ENCODE results near the gene ERVK3-1. TPM values are rescaled to one million over a fixed set of nuclear protein-coding genes. Genes with fewer than 3 reads are reported as not detected.

Gene ERVK3-1
- total RNA-seq, 1 donor from 2014 or later = 40.4 TPM

- DNase-seq (ENCODE audit: low read depth) = no peak
- no peak overlapping the region for H3K4me3 ChIP-seq (ENCODE audit: low read depth, low read length)
- TF ChIP-seq, protein P1, sequence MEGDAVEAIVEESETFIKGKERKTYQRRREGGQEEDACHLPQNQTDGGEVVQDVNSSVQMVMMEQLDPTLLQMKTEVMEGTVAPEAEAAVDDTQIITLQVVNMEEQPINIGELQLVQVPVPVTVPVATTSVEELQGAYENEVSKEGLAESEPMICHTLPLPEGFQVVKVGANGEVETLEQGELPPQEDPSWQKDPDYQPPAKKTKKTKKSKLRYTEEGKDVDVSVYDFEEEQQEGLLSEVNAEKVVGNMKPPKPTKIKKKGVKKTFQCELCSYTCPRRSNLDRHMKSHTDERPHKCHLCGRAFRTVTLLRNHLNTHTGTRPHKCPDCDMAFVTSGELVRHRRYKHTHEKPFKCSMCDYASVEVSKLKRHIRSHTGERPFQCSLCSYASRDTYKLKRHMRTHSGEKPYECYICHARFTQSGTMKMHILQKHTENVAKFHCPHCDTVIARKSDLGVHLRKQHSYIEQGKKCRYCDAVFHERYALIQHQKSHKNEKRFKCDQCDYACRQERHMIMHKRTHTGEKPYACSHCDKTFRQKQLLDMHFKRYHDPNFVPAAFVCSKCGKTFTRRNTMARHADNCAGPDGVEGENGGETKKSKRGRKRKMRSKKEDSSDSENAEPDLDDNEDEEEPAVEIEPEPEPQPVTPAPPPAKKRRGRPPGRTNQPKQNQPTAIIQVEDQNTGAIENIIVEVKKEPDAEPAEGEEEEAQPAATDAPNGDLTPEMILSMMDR (conservative IDR thresholded peaks at IDR 0.05; ENCODE audit: low read depth, low read length) = no peak
Measured at GRCh38 chr19:58350871-58351557, 45.8 kb downstream of the ERVK3-1 start.

DNA sequence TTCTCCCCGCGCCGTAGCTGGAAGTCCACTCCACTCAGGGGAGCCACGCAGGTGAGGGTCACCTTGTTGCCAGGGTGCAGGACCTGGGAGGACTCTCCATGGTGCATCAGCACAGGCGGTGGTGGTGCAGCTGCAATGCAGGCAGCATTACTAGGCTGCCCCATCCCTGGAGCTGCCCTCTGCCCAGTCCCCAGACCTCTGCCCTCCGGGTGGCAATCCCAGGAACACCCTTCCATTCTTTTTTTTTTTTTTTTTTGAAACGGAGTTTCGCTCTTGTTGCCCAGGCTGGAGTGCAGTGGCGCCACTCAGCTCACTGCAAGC lies 46.3 kb downstream of the ERVK3-1 start:
- no peak overlapping the region for H3K4me3 ChIP-seq (ENCODE audit: low read depth, low read length)
- no peak for DNase-seq (ENCODE audit: low read depth)
- TF ChIP-seq, protein P1 (conservative IDR thresholded peaks at IDR 0.05; ENCODE audit: low read depth, low read length) = no peak

GRCh38 chr19:58351990-58352755 lies 47.0 kb downstream of the ERVK3-1 start:
- H3K4me3 ChIP-seq (ENCODE audit: low read depth, low read length) = no peak overlapping the region
- TF ChIP-seq, protein P1 (conservative IDR thresholded peaks at IDR 0.05; ENCODE audit: low read depth, low read length) = no peak
- no peak for DNase-seq (ENCODE audit: low read depth)

DNA sequence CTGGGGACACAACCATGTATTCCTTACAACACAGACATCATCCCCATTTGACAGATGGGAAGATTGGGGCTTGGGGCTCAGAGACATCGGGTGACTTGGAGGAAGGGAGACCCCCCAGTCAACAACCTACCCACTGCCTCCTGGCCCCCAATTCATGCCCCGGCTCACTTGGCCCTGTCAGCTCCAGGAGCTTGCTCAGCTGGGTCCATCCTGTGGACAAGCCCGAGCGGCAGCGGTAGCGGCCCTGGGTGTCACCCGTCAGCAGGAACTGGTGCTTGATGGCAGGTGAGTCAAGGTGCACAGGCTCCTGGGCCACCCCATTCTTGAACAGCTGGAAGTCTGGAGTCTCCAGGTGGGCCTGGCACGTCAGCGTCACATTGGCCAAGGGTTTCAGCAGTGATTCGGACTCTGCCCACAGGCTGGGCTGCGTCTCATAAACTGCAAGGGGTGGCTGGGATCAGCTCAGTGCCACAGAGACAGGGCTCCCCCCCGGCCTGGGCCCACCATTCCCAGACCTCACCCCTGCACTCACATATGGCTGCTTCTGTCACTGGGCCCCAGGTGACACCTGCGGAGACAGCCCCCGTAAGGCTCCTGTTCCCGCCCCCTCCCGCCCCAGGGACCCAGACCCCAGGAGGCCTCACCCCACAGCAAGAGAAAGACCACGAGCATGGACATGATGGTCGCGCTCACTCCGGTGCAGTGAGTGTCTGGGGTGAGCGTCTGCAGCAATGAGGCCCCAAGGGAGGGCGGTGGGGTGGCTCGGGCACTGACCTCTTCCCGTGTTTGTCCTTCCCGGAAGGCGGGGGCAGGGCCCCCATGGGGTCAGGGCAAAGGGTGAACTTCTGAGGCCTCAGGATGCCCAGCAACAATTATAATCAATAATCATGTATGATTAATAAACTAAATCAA lies 47.8 kb downstream of the ERVK3-1 start, which contains the start of gene A1BG:
Gene A1BG, minus strand, starts transcription at position 733 of the 912 bp plus-strand sequence. Its CDS starts 55 bp downstream, at position 678.
- TF ChIP-seq, protein P1 (conservative IDR thresholded peaks at IDR 0.05; ENCODE audit: low read depth, low read length) = no peak
- no peak for DNase-seq (ENCODE audit: low read depth)
- H3K4me3 ChIP-seq (ENCODE audit: low read depth, low read length) = no peak within 1 kb of the TSS

- H3K4me3 ChIP-seq (ENCODE audit: low read depth, low read length) = no peak overlapping the region
- no peak for DNase-seq (ENCODE audit: low read depth)
- TF ChIP-seq, protein P1 (conservative IDR thresholded peaks at IDR 0.05; ENCODE audit: low read depth, low read length) = no peak
Measured at GRCh38 chr19:58353717-58354477, 48.7 kb downstream of the ERVK3-1 start.

DNA sequence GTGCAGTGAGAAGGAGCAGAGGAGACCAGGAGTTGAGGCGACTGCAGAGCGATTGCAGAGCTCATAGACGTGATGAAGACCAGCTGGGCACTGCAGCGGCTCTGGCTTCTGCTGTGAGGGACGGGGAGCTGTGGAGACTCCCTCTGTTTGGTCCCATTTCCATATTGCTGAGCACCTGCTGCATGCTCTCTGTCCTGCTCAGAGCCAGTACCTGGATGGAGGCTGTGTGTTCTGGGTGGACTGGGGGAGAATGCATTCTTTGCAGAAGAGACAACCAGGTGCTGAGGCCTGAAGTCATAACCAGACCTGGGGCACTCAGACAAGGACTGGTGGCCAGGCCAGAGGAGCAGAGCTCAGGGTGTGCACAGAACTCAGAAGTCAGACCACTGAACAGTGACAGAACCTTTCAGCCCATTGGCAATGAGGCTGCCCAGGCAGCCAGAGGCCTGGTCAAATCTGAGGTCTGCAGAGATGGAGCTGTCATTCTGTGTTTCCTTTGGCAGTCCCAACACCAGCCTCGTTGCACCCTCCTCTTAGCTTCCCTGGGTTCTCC lies 49.4 kb downstream of the ERVK3-1 start:
- no peak for DNase-seq (ENCODE audit: low read depth)
- no peak overlapping the region for H3K4me3 ChIP-seq (ENCODE audit: low read depth, low read length)
- TF ChIP-seq, protein P1 (conservative IDR thresholded peaks at IDR 0.05; ENCODE audit: low read depth, low read length) = no peak

Data from epithelial cell of proximal tubule (primary cell).